ENCODE results near the gene COPZ2.
"Not testable (repeated sequence)": the region's sequence is repeated elsewhere in the genome, so short reads cannot be mapped to it uniquely, and the experiment has no call there.

The COPZ2 gene

GRCh38 chr17:48055531-48056245, 18.1 kb upstream of the COPZ2 start:
- DNase-seq (ENCODE audit: low read depth in 2 of 2), result peak; percentile 81 to 85

DNA sequence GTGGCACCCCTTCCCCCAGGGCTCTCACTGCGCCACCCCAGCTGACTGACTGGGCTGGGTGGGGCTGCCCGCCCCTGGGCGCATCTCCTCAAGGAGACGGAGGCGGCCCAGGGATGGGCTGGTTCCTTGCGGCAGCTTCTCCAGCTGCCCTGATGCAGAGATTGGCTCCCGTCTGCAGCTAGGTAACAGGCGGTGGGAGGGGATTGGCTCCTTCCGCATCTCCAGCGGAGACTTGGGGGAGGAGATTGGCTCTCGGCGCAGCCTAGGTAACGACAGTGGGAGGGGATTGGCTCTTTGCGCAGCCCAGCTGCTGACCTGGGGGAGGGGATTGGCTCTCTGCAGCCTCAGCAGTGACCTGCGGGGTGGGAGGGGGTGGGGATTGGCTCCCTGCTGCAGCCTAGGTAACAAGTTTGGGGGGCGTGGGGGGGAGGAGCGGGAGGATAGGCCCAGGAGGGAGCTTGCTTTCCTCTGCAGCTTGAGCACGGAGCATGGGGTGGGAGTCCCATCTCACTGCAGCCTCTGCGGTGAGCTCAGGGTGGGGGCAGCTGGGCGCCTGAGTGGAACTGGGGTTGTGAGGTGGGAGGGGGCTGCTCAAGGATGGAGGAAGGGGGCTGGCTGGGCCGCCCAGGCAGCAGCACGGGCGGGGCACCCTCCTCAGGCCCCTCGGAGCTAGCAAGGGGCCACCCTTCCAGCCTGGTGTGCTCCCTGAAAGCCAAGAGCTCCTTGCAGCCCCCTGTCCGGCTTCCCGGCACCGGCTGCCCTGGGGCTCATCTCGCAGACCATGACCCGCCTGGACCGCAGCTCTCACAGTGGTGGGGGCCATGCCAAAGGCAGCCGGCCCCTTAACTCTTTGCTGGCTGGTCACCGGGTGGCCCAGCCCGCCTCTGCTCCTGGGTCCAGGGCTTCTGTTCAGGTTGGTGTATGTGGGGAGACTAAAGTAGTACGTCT, 16.9 kb upstream of the COPZ2 start:
- DNase-seq (ENCODE audit: low read depth in 2 of 2), result no peak

GRCh38 chr17:48053758-48054237, 16.2 kb upstream of the COPZ2 start:
- no peak for DNase-seq (ENCODE audit: low read depth in 2 of 2)

DNA sequence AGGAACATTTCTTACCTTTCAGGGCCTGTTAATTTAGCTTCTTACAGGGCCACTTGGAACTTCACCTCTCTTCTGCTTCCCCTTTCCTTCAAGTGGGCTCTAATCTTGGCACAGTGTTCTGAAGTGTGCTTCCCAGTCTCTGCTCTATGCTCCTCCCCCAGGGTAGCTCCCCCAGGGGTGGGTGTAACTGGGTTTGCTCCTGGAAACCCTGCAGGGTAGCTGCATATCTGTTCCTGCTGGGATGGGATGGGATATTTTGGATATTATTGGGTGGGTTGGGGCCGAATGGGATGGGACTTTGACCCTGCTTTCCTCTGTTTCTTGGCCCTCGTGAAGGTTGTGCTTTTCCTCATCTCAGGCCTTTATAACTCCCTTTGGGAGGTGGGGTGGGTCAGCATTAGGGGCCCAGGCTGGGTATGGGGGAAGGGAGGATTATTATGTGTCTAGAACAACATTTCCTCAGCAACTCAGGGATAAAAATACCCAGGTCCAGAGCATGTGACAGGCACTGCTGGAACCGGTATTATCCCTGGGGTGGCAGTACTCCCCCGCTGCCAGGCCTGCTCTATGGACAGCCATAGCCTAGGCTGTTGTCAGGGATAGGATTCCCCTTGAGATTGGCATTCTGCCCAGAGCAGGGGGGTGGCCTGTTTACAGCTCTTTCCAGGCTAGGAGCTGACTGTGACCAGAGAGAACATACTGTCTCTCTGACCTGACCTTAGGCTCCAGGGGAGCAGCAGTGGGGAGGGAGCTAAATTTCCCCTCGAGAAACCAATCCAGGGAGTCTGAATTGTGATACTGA, 15.6 kb upstream of the COPZ2 start:
- no peak for DNase-seq (ENCODE audit: low read depth in 2 of 2)

GRCh38 chr17:48051706-48052486, 14.3 kb upstream of the COPZ2 start:
- DNase-seq (ENCODE audit: low read depth in 2 of 2), result peak; percentile 33 to 46

DNA sequence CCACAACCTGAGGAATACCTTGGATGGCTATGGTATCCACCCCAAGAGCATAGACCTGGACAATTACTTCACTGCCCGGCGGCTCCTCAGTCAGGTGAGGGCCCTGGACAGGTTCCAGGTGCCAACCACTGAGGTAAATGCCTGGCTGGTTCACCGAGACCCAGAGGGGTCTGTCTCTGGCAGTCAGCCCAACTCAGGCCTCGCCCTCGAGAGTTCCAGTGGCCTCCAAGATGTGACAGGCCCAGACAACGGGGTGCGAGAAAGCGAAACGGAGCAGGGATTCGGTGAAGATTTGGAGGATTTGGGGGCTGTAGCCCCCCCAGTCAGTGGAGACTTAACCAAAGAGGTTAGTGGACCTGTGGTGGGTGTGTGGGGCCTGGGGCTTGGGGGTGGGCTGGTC, 13.7 kb upstream of the COPZ2 start:
- DNase-seq (ENCODE audit: low read depth in 2 of 2), result no peak

DNA sequence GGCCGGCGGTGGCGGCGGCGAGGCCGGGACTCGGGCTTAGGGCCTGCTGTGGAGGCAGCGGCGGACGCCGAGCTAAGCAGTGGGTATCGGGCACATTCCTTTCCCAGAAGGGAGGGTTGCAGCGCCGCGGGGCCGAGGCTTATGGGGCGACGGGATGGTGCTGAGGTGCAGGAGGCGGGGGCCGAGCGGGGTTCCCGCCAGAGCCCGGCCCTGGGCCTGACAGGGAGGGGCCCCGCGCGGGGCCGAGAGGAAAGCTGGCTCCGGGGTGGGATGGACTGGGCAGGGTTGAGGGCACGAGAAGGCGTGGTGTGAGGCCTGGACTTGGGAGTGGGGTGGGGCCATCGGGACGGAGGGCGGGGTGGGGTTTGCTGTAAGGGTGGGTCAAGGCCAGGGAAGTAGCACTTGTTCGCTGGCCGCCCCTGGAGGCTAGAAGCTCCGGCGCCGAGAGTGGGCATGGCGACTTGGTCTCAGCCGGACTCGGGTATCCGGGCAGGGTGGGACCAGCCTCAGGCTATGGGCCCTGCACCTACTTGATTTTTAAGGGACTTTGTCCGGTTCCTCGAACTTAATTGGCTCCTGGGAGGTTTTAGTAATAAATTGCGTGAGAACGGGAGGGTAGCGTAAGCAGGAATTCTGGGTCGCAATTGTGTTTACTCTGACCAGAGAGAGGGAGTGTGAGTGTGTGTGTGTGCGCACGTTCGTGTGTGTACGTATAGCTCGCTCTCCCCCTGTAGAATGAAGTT, 11.0 kb upstream of the COPZ2 start:
- peak in 1 of 2 experiments; percentile 47 for DNase-seq (ENCODE audit: low read depth in 2 of 2)

GRCh38 chr17:48047741-48048383, 10.3 kb upstream of the COPZ2 start, which contains the start of gene NFE2L1:
NFE2L1 (plus strand) TSS chr17:48048359; CDS start chr17:48051119, 2,760 bp downstream.
- DNase-seq (ENCODE audit: low read depth in 2 of 2), result peak; percentile 99

GRCh38 chr17:48047113-48047740, 9.6 kb upstream of the COPZ2 start:
- no peak for DNase-seq (ENCODE audit: low read depth in 2 of 2)

DNA sequence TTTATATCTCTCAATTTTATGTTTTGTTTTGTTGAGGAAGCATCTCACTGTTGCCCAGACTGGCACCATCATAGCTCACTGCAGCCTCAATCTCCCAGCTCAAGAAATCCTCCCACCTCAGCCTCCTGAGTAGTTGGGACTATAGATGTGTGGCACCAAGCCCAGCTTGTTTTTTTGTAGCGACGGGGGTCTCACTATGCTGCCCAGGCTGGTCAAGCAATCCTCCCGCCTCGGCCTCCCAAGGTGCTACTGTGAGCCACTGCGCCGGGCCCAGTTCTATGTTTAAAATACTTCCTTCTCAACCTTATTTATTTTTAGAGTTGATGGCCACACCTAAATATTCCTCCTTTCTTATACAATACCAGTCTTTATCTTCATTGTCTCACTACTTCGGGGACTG, 8.7 kb upstream of the COPZ2 start:
- DNase-seq (ENCODE audit: low read depth in 2 of 2), result no peak

GRCh38 chr17:48045316-48046001, 7.9 kb upstream of the COPZ2 start:
- DNase-seq (ENCODE audit: low read depth in 2 of 2), result no peak

DNA sequence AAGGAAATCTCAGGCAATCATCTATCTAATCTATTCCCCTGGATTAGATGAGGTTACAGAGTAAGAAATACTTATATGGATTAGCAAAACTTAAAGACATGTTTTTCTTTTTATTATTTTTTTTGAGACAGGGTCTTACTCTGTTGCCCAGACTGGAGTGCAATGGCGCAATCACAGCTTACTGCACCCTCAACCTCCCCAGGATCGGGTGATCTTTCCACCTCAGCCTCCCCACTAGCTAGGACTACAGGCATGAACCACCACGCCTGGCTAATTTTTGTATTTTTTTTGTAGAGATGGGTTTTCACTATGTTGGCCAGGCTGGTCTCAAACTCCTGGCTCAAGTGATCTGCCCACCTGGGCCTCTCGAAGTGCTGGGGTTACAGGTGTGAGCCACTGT, 7.3 kb upstream of the COPZ2 start:
- no peak for DNase-seq (ENCODE audit: low read depth in 2 of 2)

DNA sequence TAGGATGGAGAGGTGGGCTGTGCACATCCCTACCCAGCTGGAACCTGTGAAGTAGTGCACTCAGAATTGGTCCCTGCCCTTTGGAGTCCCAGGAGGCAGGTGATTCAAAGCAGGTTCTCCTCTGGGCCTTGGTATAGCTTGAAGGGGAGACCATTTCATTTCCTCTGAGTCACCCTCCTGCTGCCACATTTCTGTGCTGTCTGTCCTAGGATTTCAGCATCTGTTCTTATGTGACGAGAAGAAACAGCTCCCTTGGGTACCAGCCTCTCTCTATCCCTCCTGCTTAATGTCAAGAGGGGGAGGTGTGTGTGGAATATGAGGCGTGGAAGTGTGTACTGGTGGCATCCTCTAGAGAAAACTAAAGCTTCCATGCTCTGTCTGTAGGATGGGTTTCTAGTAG, 5.6 kb upstream of the COPZ2 start:
- DNase-seq (ENCODE audit: low read depth in 2 of 2), result no peak

- no peak for DNase-seq (ENCODE audit: low read depth in 2 of 2)
These were observed 1.1 kb upstream of the COPZ2 start for GRCh38 chr17:48038687-48039086.

DNA sequence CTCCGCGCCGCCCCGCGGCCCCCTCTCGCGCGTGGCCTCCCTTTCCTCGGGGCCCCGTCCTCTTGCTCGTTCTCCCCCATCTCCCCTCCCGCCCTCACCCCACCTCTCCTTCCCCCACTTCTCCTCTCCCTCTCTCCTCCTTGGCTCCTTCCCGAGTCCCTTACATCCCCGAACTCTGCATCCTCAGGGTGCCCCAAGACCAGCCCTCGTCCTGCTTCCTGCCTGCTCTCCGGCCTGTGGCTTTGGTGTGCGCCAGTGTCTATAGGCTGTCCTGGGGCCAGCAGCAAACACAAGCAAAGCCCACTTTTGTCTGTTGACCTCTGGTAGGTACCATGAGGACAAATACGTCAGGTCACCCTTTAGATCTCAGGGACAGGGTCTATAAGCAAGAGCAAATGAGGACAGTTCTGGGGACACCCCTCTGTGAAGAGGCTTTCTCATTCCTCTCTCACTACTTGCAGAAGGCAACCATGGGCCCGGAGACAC, 284 bp upstream of the COPZ2 start:
- DNase-seq (ENCODE audit: low read depth in 2 of 2), result no peak

DNA sequence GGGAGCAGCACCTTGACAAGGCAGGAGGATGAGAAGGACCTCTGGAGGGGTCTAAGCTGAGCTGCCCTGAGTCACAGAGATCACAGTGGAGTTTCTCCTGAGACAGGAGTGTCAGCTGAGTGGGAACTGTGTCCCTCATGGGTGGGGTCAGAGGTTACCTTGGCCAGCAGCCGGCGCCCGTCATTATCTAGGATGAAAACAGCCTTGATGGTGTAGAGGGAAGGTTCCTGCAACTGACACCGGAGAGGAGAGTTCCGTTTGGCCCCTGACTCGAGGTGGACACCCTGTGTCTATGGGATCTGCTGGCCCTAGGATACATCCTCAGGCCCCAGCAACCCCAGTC, 933 bp downstream of the COPZ2 start:
- DNase-seq (ENCODE audit: low read depth in 2 of 2), result no peak

- DNase-seq (ENCODE audit: low read depth in 2 of 2), result not testable (repeated sequence)
These were observed 2.9 kb downstream of the COPZ2 start for GRCh38 chr17:48034734-48035133.

DNA sequence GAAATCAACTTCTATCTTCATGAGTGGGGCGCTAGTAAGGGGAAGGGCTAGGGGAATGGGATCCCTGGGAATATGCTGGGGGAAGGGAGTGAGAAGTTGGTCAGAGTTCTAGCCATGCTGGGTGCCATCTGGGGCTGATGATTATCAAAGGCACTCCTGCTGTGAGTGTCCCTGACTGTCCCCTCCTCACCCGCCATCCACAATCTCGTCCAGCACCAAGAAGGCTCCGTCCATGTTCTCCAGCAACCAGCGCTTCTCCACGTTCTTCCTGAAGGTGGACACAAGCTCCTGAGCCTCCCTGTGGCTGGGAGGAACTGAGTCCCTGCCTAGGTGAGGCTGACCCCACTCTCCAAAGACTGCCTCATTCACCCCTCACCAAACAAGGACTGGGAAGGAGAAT, 5.6 kb downstream of the COPZ2 start:
- no peak for DNase-seq (ENCODE audit: low read depth in 2 of 2)

DNA sequence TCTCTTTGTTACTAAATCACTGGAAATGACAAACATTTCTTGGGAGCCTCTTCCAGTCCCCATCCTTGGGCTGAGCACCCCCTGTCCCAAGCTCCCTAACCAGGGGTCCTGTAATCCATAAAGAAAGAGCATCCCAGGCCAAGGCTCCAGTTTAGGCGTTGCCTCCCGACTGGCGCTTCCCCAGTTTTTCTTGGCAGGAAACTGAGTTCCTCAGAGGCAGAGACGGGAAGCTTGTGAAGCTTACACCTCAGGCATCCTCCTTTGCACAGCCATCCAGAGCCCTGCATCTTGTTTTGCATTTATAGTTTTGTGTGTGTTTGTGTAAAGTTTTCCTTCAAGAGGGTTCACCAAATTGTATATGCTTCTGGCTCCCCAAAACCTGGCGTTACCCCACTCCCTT, 7.1 kb downstream of the COPZ2 start:
- no peak for DNase-seq (ENCODE audit: low read depth in 2 of 2)
